Mucosa of descending colon (tissue), 3 donors: ENCODE results near the gene SSBP3. TPM values are rescaled to one million over a fixed set of nuclear protein-coding genes. Genes with fewer than 3 reads are reported as not detected.

Source experiments
- ATAC-seq: fragments of 200-7000 bp; cut with Tn5 transposase; one replicate; pipeline ENCODE4 v1.9.1; 2020; ENCODE audit warnings: mild to moderate bottlenecking, moderate library complexity
- DNase-seq, 3 donors: peaks; one replicate each; pipeline ENCODE4 v3.0.0-alpha.2; 2020
- H3K36me3 ChIP-seq: fragments of 200-600 bp; one replicate; pipeline ENCODE4 v1.8.0; 2021; ENCODE audit warnings: low read depth, mild to moderate bottlenecking
- H3K4me1 ChIP-seq: fragments of 200-600 bp; one replicate; pipeline ENCODE4 v1.8.0; 2021; ENCODE audit warnings: low read depth, mild to moderate bottlenecking
- H3K4me3 ChIP-seq: fragments of 200-600 bp; one replicate; pipeline ENCODE4 v1.8.0; 2021; ENCODE audit warnings: mild to moderate bottlenecking
- H3K9me3 ChIP-seq: fragments of 200-600 bp; one replicate; pipeline ENCODE4 v1.8.0; 2021; ENCODE audit warnings: mild to moderate bottlenecking
- CTCF ChIP-seq: fragments of 200-600 bp; IDR thresholded peaks from one replicate; pipeline ENCODE4 v1.8.0; 2022; ENCODE audit warnings: antibody characterized with exemption, mild to moderate bottlenecking
- intact Hi-C, 2 donors: fragments of 100-400 bp; cut with DNase I in 1 of 2; cut with micrococcal nuclease in 1 of 2; formaldehyde crosslinking; loops; one replicate each; pipeline versions ENCODE4 v1.11.0 to v1.11.1; 2022; cut with DNase I, micrococcal nuclease
- total RNA-seq, 3 donors: library from RNA; stranded (reverse); fragmentation: NEBNext Ultra II Directional in 2 of 3; extraction: Animal tissue kit (Norgen Biotek cat#: 25700) in 2 of 3; gene quantifications; one replicate each; pipeline versions ENCODE4 v1.2.1 to v1.2.4, GENCODE V29; 2021 to 2023
- donor health status: DM: no; HTN: no; CAD: no; lungs with moderate emphysema.
- donor health status: DM: no; HTN: no; CAD: no.
- donor health status: DM: no; HTN: yes; CAD: no.

The SSBP3 gene
- total RNA-seq, 3 donors from 2014 or later: 77.8 to 85.1 (median 82.0) TPM

- no peaks in the 10 kb centered on the region for H3K4me1 ChIP-seq
- no peak for TF ChIP-seq CTCF
- peak; percentile 47 for ATAC-seq
- no peak for DNase-seq
- intact Hi-C loops: no loop called here
- H3K4me3 ChIP-seq: no peak overlapping the region
- H3K36me3 ChIP-seq: no peaks in the 10 kb centered on the region
- no peaks in the 10 kb centered on the region for H3K9me3 ChIP-seq
Measured at GRCh38 chr1:54229281-54229891, 176.8 kb downstream of the SSBP3 start.

- H3K36me3 ChIP-seq: no peaks in the 10 kb centered on the region
- no peak overlapping the region for H3K4me3 ChIP-seq
- H3K9me3 ChIP-seq: no peaks in the 10 kb centered on the region
- no peaks in the 10 kb centered on the region for H3K4me1 ChIP-seq
- no peak for DNase-seq
- no peak for TF ChIP-seq CTCF
- peak; percentile 4 for ATAC-seq
- intact Hi-C loops: no loop called here
Measured at GRCh38 chr1:54228638-54229079, 177.5 kb downstream of the SSBP3 start.

- H3K4me1 ChIP-seq: no peaks in the 10 kb centered on the region
- ATAC-seq (no peak), DNase-seq (peak in 1 of 3 donors; percentile 10)
- intact Hi-C loops: no loop called here
- no peak overlapping the region for H3K4me3 ChIP-seq
- no peaks in the 10 kb centered on the region for H3K9me3 ChIP-seq
- no peak for TF ChIP-seq CTCF
- no peaks in the 10 kb centered on the region for H3K36me3 ChIP-seq
Measured at GRCh38 chr1:54227891-54228310, 178.3 kb downstream of the SSBP3 start.

GRCh38 chr1:54227091-54227602, 179.0 kb downstream of the SSBP3 start:
- Histone ChIP-seq H3K36me3 (no peaks in the 10 kb centered on the region), H3K9me3 (no peaks in the 10 kb centered on the region), H3K4me1 (no peaks in the 10 kb centered on the region), H3K4me3 (no peak overlapping the region)
- intact Hi-C loops: no loop called here
- no peak for DNase-seq
- ATAC-seq: peak; percentile 50
- no peak for TF ChIP-seq CTCF

GRCh38 chr1:54225986-54226559, 180.1 kb downstream of the SSBP3 start:
- Histone ChIP-seq H3K9me3 (no peaks in the 10 kb centered on the region), H3K4me3 (no peak overlapping the region), H3K4me1 (no peaks in the 10 kb centered on the region), H3K36me3 (no peaks in the 10 kb centered on the region)
- TF ChIP-seq CTCF: no peak
- intact Hi-C loops: no loop called here
- ATAC-seq (no peak), DNase-seq (no peak)
